ENCODE results near the gene ZNRF1. TPM values are rescaled to one million over a fixed set of nuclear protein-coding genes. Genes with fewer than 3 reads are reported as not detected.

The ZNRF1 gene
- total and polyA plus RNA-seq, 2 of the 13 experiments (the other 11 are each of a cell fraction or from before 2014, with no cell fraction given): 43.9 to 58.7 TPM

- TF ChIP-seq DNMT3B (CRISPR knock-in tag; conservative IDR thresholded peaks at IDR 0.05) (peak; percentile 49; the same call in 1 of the 2 replicates), FOXK2 (IDR thresholded peaks at IDR 0.05) (0 out of 2 replicates have a peak, but pooled peaks have one; percentile 51), ZNF597 (CRISPR knock-in tag; IDR thresholded peaks at IDR 0.05) (peak; percentile 31; the same call in 1 of the 2 replicates), SSRP1 (CRISPR knock-in tag; IDR thresholded peaks at IDR 0.05) (0 out of 2 replicates have a peak, but pooled peaks have one; percentile 26), ZNF232 (CRISPR knock-in tag; IDR thresholded peaks at IDR 0.05; ENCODE audit: borderline replicate concordance) (peak; percentile 50), SOX13 (IDR thresholded peaks at IDR 0.05) (no peak), SOX13 (CRISPR knock-in tag; conservative IDR thresholded peaks at IDR 0.05 in 1 of 2, IDR thresholded peaks at IDR 0.05 in 1 of 2) (peak in 1 of 2 experiments; percentile 26; a peak in 1 of 4 replicates), PRDM10 (CRISPR knock-in tag; IDR thresholded peaks at IDR 0.05; ENCODE audit: low read depth) (0 out of 2 replicates have a peak, but pooled peaks have one; percentile 10), ZNF713 (CRISPR knock-in tag; IDR thresholded peaks at IDR 0.05) (no peak), SP2 (CRISPR knock-in tag; IDR thresholded peaks at IDR 0.05) (peak; percentile 92), TFDP2 (CRISPR knock-in tag; IDR thresholded peaks at IDR 0.05) (peak; percentile 10; the same call in 1 of the 2 replicates), ZKSCAN5 (CRISPR knock-in tag; IDR thresholded peaks at IDR 0.05) (0 out of 2 replicates have a peak, but pooled peaks have one; percentile 67), ZNF496 (CRISPR knock-in tag; IDR thresholded peaks at IDR 0.05; ENCODE audit: insufficient replicate concordance) (no peak), CENPT (CRISPR knock-in tag; IDR thresholded peaks at IDR 0.05; ENCODE audit: low read depth) (no peak), SMAD3 (CRISPR knock-in tag; IDR thresholded peaks at IDR 0.05) (peak; percentile 36; the same call in 1 of the 2 replicates), ZNF276 (CRISPR knock-in tag; IDR thresholded peaks at IDR 0.05; ENCODE audit: low read depth) (0 out of 2 replicates have a peak, but pooled peaks have one; percentile 48), ZNF282 (IDR thresholded peaks at IDR 0.05; ENCODE audit: partially characterized antibody) (no peak), SNAPC5 (CRISPR knock-in tag; IDR thresholded peaks at IDR 0.05; ENCODE audit: borderline replicate concordance) (no peak), SMC3 (IDR thresholded peaks at IDR 0.05; ENCODE audit: low read length) (no peak)
Measured at GRCh38 chr16:74984529-74985296, 14.1 kb upstream of the ZNRF1 start, which contains the start of gene WDR59 (continued).

Measured in HepG2 (cell line).